Fibroblast of lung (primary cell): ENCODE results near the gene APCDD1L.

ENCODE experiments used
- CTCF ChIP-seq, 2 donors: IDR thresholded peaks in 1 of 2; conservative IDR thresholded peaks in 1 of 2; 1 replicate in 1 of 2; 2 replicates in 1 of 2; pipeline ENCODE4 v1.5.1; 2011 to 2012; ENCODE audit warnings: low read length in 2 of 2, control low read depth in 1 of 2, inconsistent platforms in 1 of 2, low read depth in 1 of 2, mild to moderate bottlenecking in 1 of 2
- EZH2 ChIP-seq: IDR thresholded peaks from 2 replicates; pipeline ENCODE4 v1.5.1; 2012; ENCODE audit warnings: low read length, control low read depth, mild to moderate bottlenecking; ENCODE audit errors: missing control alignments

DNA sequence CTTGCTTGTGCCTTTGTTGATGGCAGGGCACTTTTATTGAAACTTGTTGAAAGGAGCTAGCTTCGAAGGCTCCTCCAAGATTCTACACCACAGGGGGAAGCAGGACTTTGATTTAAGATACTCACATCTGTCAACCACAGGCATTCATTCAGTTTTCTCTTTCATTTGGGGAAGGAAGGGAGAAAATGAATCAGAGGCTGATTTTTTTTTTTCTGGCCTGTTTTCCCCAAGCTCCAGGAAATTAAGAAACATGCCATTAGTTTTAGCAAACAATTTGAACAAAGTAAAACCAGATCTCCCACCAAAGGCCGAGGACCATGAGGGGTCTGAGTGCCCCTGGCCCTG, 8.7 kb upstream of the APCDD1L start:
- no peak for TF ChIP-seq EZH2
- TF ChIP-seq CTCF (conservative IDR thresholded peaks at IDR 0.05 in 1 of 2, IDR thresholded peaks at IDR 0.05 in 1 of 2; ENCODE audit: low read depth in 1 of 2, low read length in 2 of 2) = no peak
